Neural cell (in vitro differentiated cells): ENCODE data around the gene STARD4.
A peak's percentile ranks its signal among the peaks of the same experiment; 100 is the strongest.

Experiments
- CTCF ChIP-seq: fragments of 450-650 bp; IDR thresholded peaks from 2 replicates; pipeline ENCODE4 v1.5.1; 2014; ENCODE audit warnings: antibody characterized with exemption, mild to moderate bottlenecking, moderate library complexity; ENCODE audit not compliant: poor library complexity, severe bottlenecking
- POLR2AphosphoS5 ChIP-seq: IDR thresholded peaks from 2 replicates; pipeline ENCODE4 v1.6.1; 2012

GRCh38 chr5:111478266-111478665, 34.1 kb downstream of the STARD4 start:
- TF ChIP-seq CTCF (peak; percentile 38), POLR2AphosphoS5 (no peak)
